ENCODE measurements around the gene IL17C.

GRCh38 chr16:88593061-88593460 is 45.3 kb upstream of the IL17C start:
- TF ChIP-seq CTCF (IDR thresholded peaks at IDR 0.05) (no peak), POLR2A (IDR thresholded peaks at IDR 0.05) (no peak)

All from ovary (tissue), 3 donors.